ENCODE results near the gene TMEM179B.

Gene TMEM179B

DNA sequence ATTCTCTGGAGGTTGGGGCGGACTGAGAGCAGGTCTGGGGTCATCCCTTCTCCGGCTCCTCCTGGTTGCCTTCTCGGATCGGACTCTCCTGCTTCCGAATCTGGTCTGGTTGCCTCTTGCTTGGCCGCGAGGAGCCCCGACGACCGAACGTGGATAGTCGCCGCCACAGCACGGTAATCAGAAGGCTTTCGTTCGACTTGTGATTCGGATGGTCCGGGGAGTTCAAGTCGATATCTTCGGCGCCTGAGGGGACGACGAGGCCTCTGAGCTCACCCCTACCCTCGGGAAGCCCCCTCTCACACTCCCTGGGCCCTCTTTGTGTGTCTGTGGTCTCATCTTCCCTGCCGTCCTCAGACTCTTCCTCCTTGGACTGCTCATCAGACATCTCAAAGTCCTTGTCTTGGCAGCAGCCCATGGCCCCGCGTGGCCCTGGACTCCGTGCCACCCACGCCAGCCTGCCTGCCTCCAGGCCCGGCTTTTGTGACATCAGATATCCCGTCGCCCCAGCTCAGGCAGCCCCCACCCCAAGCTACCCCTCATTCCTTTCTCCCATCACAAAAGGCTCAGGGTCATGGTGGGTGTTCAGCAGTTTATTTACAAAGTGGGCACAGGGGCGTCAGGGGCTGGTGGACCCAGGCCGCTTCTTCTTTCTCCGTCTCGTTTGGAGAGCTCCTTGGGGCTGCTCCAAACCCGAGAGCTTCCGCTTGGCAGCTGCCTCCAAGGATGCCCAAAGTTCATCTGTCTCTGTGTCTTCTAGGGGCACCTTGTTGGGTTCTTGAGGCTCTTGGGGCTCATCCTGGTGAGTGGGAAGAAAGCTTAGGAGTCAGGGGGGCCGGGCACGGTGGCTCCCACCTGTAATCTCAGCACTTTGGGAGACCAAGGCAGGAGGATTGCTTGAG is 45.4 kb downstream of the TMEM179B start, which contains the start of gene TEX54:
Gene TEX54, minus strand, starts transcription at position 506 of the 899 bp plus-strand sequence.
- DNase-seq (ENCODE audit: low read depth), result peak; percentile 43

DNA sequence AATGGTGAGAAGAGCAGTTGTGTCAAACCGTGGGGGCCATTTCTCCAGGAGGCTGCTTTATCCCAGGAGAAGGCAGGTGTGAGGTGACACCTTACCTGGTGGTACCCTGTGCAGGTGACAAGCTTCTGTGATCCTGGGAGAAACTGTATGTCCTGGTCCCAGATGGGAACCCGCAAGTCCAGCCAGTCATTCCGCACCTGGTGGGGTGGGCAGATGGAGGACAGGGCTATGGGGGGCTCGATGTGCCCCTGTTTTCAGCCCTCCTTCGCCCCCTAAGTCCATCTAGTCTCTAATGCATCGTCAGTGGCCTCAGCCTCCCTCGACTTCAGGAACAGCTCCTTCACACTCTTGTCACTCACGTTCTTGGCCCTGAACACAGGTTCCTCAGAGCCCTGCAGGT is 48.1 kb downstream of the TMEM179B start:
- DNase-seq (ENCODE audit: low read depth), result no peak

DNA sequence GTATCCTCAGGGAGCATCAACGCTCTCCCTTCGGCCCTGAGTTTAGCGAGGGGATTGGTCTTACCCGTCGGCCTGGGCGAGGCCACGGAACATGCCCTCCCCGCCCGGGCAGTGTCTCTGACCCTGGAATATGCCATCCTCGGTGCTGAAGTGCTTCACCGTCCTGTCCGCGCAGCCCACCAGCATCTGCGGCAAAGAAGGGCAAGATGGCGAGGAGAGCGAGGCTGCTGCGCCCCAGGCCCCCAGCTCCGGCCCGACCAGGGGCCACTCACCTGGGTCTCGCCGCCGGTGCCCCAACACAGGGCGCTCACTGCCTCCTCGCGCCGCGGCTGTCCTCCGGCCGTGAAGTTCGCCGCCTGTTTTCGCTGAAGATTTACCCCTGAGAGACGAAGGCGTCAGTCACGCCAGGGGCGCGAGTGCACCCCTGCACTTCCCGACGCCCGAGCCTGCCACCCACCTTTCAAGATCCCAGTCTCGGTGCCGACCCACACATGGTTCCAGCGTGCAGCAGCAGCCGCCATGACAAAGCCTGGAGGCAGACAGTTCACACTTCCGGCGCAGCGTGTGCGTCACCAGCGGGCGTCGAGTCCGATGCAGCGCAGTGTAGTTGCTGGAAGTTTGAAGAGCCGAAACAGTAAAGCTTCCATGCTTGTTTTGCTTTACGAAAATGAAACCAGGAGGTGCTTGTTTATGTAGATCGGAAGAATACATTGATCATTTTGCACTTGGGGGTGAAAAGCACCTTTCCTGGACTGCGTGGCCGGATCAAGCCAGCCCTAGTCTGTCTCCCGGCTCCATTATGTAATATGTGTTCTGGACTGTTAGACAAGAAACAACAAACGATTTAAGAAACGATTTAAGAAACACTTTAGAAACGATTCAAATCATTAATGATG is 52.1 kb downstream of the TMEM179B start, which contains the start of gene WDR74:
Gene WDR74, minus strand, starts transcription at position 541 of the 896 bp plus-strand sequence. Its CDS starts 20 bp downstream, at position 521.
- DNase-seq (ENCODE audit: low read depth), result peak; percentile 96

Measured in iris pigment epithelial cell (primary cell).